Pancreas (tissue), 10 donors: ENCODE results near the gene TMEM144. TPM values are rescaled to one million over a fixed set of nuclear protein-coding genes. Genes with fewer than 3 reads are reported as not detected.

Experiments used
- ATAC-seq, 4 donors: fragments of 200-7000 bp; cut with Tn5 transposase; one replicate each; pipeline versions ENCODE4 v1.8.0 to v1.9.1; 2020; ENCODE audit warnings: mild to moderate bottlenecking in 4 of 4, moderate library complexity in 4 of 4
- DNase-seq, 6 donors: peaks; one replicate each; pipeline ENCODE4 v3.0.0-alpha.2; 2020
- FAIRE-seq: peaks from 2 replicates; lab custom pipeline; 2012; peaks lifted over from hg19 to GRCh38; lab: Jason Lieb, UNC
- H3K27ac ChIP-seq, 4 donors: fragments of 200-600 bp; sonication (generic); 1 replicate in 3 of 4; 2 replicates in 1 of 4; pipeline versions ENCODE4 v1.5.0 to v1.8.0; 2020
- H3K27me3 ChIP-seq, 4 donors: fragments of 200-600 bp; one replicate each; pipeline ENCODE4 v1.8.0; 2021
- H3K36me3 ChIP-seq, 3 donors: fragments of 200-600 bp; sonication (generic) in 1 of 3; one replicate each; pipeline versions ENCODE4 v1.5.0 to v1.8.0; 2020 to 2021
- H3K4me1 ChIP-seq, 3 donors: fragments of 200-600 bp; one replicate each; pipeline ENCODE4 v1.8.0; 2021
- H3K4me3 ChIP-seq, 4 donors: fragments of 200-600 bp; sonication (generic) in 2 of 4; one replicate each; pipeline versions ENCODE4 v1.5.0 to v1.8.0; 2020 to 2021
- H3K9me3 ChIP-seq, 4 donors: fragments of 200-600 bp; one replicate each; pipeline ENCODE4 v1.8.0; 2021
- CTCF ChIP-seq, 4 donors: fragments of 200-600 bp; sonication (generic) in 3 of 4; IDR thresholded peaks; one replicate each; pipeline versions ENCODE4 v1.5.0 to v1.8.0; 2021; ENCODE audit warnings: antibody characterized with exemption in 4 of 4
- WGBS, 2 donors: extraction: QIAGEN DNeasy Blood & Tissue Kit; methylation state at CpG; one replicate each; pipeline ENCODE4 v1.1.7; 2013; 5-methylcytosine and 5-hydroxymethylcytosine counted together
- intact Hi-C, 3 donors: fragments of 100-400 bp; cut with DNase I; formaldehyde crosslinking; loops; one replicate each; pipeline versions ENCODE4 v1.11.1 to v1.14.2; 2022
- polyA plus RNA-seq, 2 donors: library from polyadenylated mRNA; stranded (reverse); fragments of 200-250 nt; gene quantifications; one replicate each; pipeline ENCODE4 v1.2.3, GENCODE V29; 2013
- total RNA-seq, 6 donors: library from RNA; stranded (reverse); fragmentation: NEBNext Ultra II Directional in 4 of 6; extraction: Animal tissue kit (Norgen Biotek cat#: 25700) in 4 of 6; gene quantifications; one replicate each; pipeline versions ENCODE4 v1.2.1 to v1.2.4, GENCODE V29; 2021 to 2023
- donor health status: healthy with polysubstance abuse.
- donor health status: DM: no; HTN: no; CAD: no; lungs with moderate emphysema.
- donor health status: DM: no; HTN: no; CAD: no.
- donor health status: control.
- donor health status: control.
- donor health status: Bipolar disorder and iron deficiency.
- donor health status: DM: yes; HTN: yes; CAD: no.
- donor health status: DM: no; HTN: no; CAD: no.
- donor health status: DM: no; HTN: no; CAD: no.
- donor health status: DM: yes; HTN: yes; CAD: no.

TMEM144 gene
- total and polyA plus RNA-seq, 8 donors, result 2.4 to 10.1 (median 7.2) TPM

DNA sequence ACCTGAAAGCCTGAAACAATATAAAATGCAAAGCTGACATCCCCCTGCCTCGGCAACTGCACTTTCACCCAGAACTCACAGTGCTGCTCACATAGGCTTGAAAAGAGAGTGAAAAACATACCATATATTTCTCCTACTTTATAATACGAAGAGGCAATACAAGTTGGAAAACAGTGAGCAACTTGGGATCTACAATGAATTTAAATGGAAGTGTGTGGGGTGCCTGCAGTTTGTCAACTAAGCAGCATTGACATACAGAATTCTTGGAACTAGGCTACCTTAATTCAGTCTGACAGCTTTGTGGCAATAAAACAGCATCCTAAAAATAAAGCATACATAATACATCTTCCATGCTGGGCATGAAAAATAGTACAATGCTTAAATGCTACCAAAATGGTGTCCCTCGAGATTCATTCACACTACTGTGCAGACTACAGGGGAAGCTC, 45.5 kb upstream of the TMEM144 start:
- Histone ChIP-seq H3K36me3 (no peaks in the 10 kb centered on the region), H3K27me3 (no peaks in the 10 kb centered on the region), H3K4me3 (no peak overlapping the region), H3K9me3 (no peaks in the 10 kb centered on the region), H3K27ac (no peak overlapping the region), H3K4me1 (peaks cover 0 to 9% (median 0%) of the 10 kb centered on the region in 3 donors)
- FAIRE-seq (no peak), ATAC-seq (no peak), DNase-seq (no peak)
- intact Hi-C loops, result no loop called here
- 64 to 65% methylated on average over 3 of the region's 3 CpGs for WGBS, 2 donors
- TF ChIP-seq CTCF (IDR thresholded peaks at IDR 0.05), result no peak

GRCh38 chr4:158166701-158167100, 43.6 kb upstream of the TMEM144 start:
- H3K27me3 ChIP-seq, result no peaks in the 10 kb centered on the region
- FAIRE-seq (no peak), DNase-seq (no peak), ATAC-seq (no peak)
- peaks cover 0 to 9% (median 3%) of the 10 kb centered on the region in 3 donors for H3K4me1 ChIP-seq
- H3K36me3 ChIP-seq, result no peaks in the 10 kb centered on the region
- 59 to 60% methylated on average over 2 of the region's 2 CpGs for WGBS, 2 donors
- TF ChIP-seq CTCF (IDR thresholded peaks at IDR 0.05), result no peak
- no peak overlapping the region for H3K27ac ChIP-seq
- no peaks in the 10 kb centered on the region for H3K9me3 ChIP-seq
- H3K4me3 ChIP-seq, result no peak overlapping the region
- intact Hi-C loops, result no loop called here

DNA sequence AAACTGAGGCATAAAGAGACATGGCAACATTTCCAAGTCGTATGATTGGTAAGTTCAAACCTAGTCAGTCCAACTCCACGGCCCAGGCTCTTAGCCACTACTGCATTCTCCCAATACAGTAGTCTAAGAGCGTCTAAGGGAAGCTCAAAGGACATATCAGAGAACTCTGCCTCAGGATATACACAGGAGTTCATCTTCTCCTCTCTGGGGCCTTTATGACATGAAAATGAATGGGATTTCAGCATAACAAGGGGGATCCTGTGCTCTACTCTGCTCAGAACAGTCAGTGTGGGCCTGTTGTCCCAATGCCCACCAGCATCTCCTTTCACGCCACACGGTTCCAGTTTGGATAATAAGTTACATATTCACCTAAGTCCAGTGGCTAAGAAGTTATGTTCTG, 41.7 kb upstream of the TMEM144 start:
- ATAC-seq (no peak), DNase-seq (no peak), FAIRE-seq (no peak)
- intact Hi-C loops, result no loop called here
- Histone ChIP-seq H3K4me1 (peaks cover 6 to 15% (median 11%) of the 10 kb centered on the region in 3 donors), H3K4me3 (peak overlapping the region in 1 of 4 donors; percentile 50), H3K27ac (no peak overlapping the region), H3K9me3 (no peaks in the 10 kb centered on the region), H3K27me3 (no peaks in the 10 kb centered on the region), H3K36me3 (no peaks in the 10 kb centered on the region)
- no peak for TF ChIP-seq CTCF (IDR thresholded peaks at IDR 0.05)
- 86 to 96% methylated on average over 5 of the region's 5 CpGs for WGBS, 2 donors

GRCh38 chr4:158169506-158169905, 40.8 kb upstream of the TMEM144 start:
- Histone ChIP-seq H3K36me3 (no peaks in the 10 kb centered on the region), H3K4me3 (peak overlapping the region; percentile 3 to 50 (median 14)), H3K9me3 (no peaks in the 10 kb centered on the region), H3K27me3 (no peaks in the 10 kb centered on the region), H3K27ac (peak overlapping the region in 2 of 4 donors; percentile 74 to 83), H3K4me1 (peaks cover 6 to 16% (median 11%) of the 10 kb centered on the region in 3 donors)
- FAIRE-seq, result no peak
- ATAC-seq, result no peak
- WGBS, 2 donors, result 46 to 76% methylated on average over 3 of the region's 3 CpGs
- intact Hi-C loops, result no loop called here
- no peak for TF ChIP-seq CTCF (IDR thresholded peaks at IDR 0.05)
- DNase-seq, result no peak

- FAIRE-seq (no peak), DNase-seq (no peak), ATAC-seq (peak in 2 of 4 donors; percentile 4 to 10)
- 49 to 64% methylated on average over 18 of the region's 18 CpGs for WGBS, 2 donors
- H3K4me3 ChIP-seq, result peak overlapping the region; percentile 3 to 50 (median 20)
- no peaks in the 10 kb centered on the region for H3K27me3 ChIP-seq
- H3K36me3 ChIP-seq, result no peaks in the 10 kb centered on the region
- intact Hi-C loops, result loop anchor here in 2 of 3 donors (5.0 kb wide), 2 partner anchors 178 to 183 kb away; no protein-coding TSS in a partner anchor
- H3K27ac ChIP-seq, result peak overlapping the region in 2 of 4 donors; percentile 74 to 83
- H3K4me1 ChIP-seq, result peaks cover 6 to 14% (median 11%) of the 10 kb centered on the region in 3 donors
- H3K9me3 ChIP-seq, result no peaks in the 10 kb centered on the region
- no peak for TF ChIP-seq CTCF (IDR thresholded peaks at IDR 0.05)
Observed at GRCh38 chr4:158169931-158170690, 40.2 kb upstream of the TMEM144 start.
